Measurements from ENCODE around the gene MISP3. TPM values are rescaled to one million over a fixed set of nuclear protein-coding genes. Genes with fewer than 3 reads are reported as not detected.

The MISP3 gene
- total RNA-seq, 1 donor from 2014 or later: 0.79 TPM

DNA sequence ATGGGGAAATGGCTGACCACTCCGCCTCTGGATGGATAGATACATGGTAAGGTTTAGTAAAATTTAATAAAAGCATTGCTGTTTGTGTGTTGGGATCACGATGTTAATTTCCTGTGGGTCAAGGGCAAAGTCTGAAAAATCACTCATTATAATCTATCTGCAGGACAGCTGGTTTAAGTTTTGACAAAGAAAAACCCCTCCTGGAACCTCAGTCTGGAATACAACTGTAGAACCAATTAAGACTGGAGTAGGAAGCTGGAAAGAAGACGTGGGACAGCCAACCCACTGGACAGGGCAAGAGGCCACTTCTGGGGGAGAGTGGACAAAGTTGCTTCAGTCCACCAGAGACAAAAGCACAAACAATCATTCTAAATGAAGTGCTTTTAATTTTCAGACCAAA, 46.6 kb downstream of the MISP3 start:
- H3K27ac ChIP-seq (ENCODE audit: low read depth, low read length): no peak overlapping the region

DNA sequence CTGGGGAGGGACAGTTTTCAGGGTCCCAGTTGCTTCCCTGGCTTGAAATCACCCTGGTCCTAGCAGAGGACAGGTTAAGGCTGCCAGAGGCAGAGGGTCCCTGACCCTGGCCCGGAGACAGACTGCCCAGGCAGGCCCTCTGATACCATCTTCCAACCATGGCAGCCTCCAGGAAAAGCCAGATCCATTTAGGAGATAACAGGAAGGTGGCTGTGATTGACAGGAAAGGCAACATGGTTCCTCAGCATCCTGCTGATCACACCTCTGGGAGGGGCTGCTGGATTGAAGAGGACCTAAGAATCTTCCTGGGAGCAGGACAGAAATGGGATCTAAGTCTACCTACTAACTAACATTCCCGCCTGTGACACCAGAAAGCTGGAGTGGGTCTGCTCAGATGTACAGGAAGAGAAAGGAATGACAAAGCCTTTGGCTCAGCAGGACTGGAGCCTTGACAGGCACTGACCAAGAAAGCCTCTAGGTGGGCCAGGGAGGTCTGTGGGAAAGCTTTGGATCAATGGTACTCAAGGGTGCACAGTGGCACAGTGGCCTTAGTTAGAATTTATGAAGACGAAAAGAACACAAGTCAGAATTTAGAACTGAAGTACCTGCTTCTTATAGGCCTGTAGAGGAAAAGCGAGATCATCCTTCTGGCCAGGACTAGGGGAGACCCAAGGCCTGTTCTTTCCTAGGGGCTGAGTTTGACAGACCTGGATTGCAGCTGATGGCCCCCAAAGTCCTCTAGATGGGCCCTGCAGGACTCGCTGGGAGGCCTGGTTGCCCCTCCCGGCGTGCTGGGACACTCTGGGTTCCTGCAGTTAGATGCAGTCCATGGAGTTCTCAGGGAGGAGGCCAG, 47.3 kb downstream of the MISP3 start:
- Mint-ChIP-seq H3K36me3 (ENCODE audit: low read depth, unreplicated experiment) (no peaks in the 10 kb centered on the region), H3K27me3 (ENCODE audit: low read depth, unreplicated experiment) (no peaks in the 10 kb centered on the region), H3K9me3 (ENCODE audit: unreplicated experiment) (no peaks in the 10 kb centered on the region), H3K27ac (ENCODE audit: unreplicated experiment) (no peak overlapping the region), H3K4me1 (ENCODE audit: low read depth, unreplicated experiment) (peaks cover 19% of the 10 kb centered on the region), H3K4me3 (ENCODE audit: unreplicated experiment) (no peak overlapping the region)
- DNase-seq (ENCODE audit: low read depth) (no peak), FAIRE-seq (no peak)
- H4K20me1 ChIP-seq (ENCODE audit: insufficient read depth, low read length): peaks cover 21% of the 10 kb centered on the region
- no peak overlapping the region for H3K4me3 ChIP-seq (ENCODE audit: insufficient read depth, low read depth, low read length)
- peaks cover 19% of the 10 kb centered on the region for H3K4me1 ChIP-seq (ENCODE audit: insufficient read depth, low read length)
- H3K79me2 ChIP-seq (ENCODE audit: insufficient read depth, low read length): peaks cover 24% of the 10 kb centered on the region
- no peak for TF ChIP-seq CTCF (IDR thresholded peaks at IDR 0.05; ENCODE audit: insufficient read depth, low read depth, low read length)
- TF ChIP-seq EZH2 (IDR thresholded peaks at IDR 0.05; ENCODE audit: insufficient read depth, low read length): no peak
- no peak overlapping the region for H3K9ac ChIP-seq (ENCODE audit: low read length)
- H3K27ac ChIP-seq (ENCODE audit: low read depth, low read length): no peak overlapping the region
- no peaks in the 10 kb centered on the region for H3K27me3 ChIP-seq (ENCODE audit: insufficient read depth, low read length)
- no peaks in the 10 kb centered on the region for H3K9me3 ChIP-seq (ENCODE audit: insufficient read depth, low read depth, low read length)
- H3K36me3 ChIP-seq (ENCODE audit: insufficient read depth, low read length): no peaks in the 10 kb centered on the region
- H3K4me2 ChIP-seq (ENCODE audit: low read length): no peak overlapping the region
- no peak overlapping the region for H2AFZ ChIP-seq (ENCODE audit: low read depth, low read length)

More for the DNA sequence above, 46.6 kb downstream of the MISP3 start:
- Histone ChIP-seq H3K9ac (ENCODE audit: low read length) (peak overlapping the region; percentile 79), H3K27me3 (ENCODE audit: insufficient read depth, low read length) (no peaks in the 10 kb centered on the region), H3K36me3 (ENCODE audit: insufficient read depth, low read length) (no peaks in the 10 kb centered on the region), H3K79me2 (ENCODE audit: insufficient read depth, low read length) (peaks cover 31% of the 10 kb centered on the region), H3K4me2 (ENCODE audit: low read length) (peak overlapping the region; percentile 88), H2AFZ (ENCODE audit: low read depth, low read length) (peak overlapping the region; percentile 71), H4K20me1 (ENCODE audit: insufficient read depth, low read length) (peaks cover 27% of the 10 kb centered on the region), H3K4me1 (ENCODE audit: insufficient read depth, low read length) (peaks cover 19% of the 10 kb centered on the region), H3K4me3 (ENCODE audit: insufficient read depth, low read depth, low read length) (no peak overlapping the region), H3K9me3 (ENCODE audit: insufficient read depth, low read depth, low read length) (no peaks in the 10 kb centered on the region)
- Mint-ChIP-seq H3K36me3 (ENCODE audit: low read depth, unreplicated experiment) (no peaks in the 10 kb centered on the region), H3K9me3 (ENCODE audit: unreplicated experiment) (no peaks in the 10 kb centered on the region), H3K4me3 (ENCODE audit: unreplicated experiment) (peak overlapping the region; percentile 82), H3K27ac (ENCODE audit: unreplicated experiment) (no peak overlapping the region), H3K27me3 (ENCODE audit: low read depth, unreplicated experiment) (no peaks in the 10 kb centered on the region), H3K4me1 (ENCODE audit: low read depth, unreplicated experiment) (peaks cover 19% of the 10 kb centered on the region)
- no peak for DNase-seq (ENCODE audit: low read depth)
- no peak for TF ChIP-seq EZH2 (IDR thresholded peaks at IDR 0.05; ENCODE audit: insufficient read depth, low read length)
- no peak for TF ChIP-seq CTCF (IDR thresholded peaks at IDR 0.05; ENCODE audit: insufficient read depth, low read depth, low read length)
- FAIRE-seq: no peak

GRCh38 chr19:14120497-14120780, 47.9 kb downstream of the MISP3 start:
- TF ChIP-seq EZH2 (IDR thresholded peaks at IDR 0.05; ENCODE audit: insufficient read depth, low read length) (no peak), CTCF (IDR thresholded peaks at IDR 0.05; ENCODE audit: insufficient read depth, low read depth, low read length) (no peak)
- FAIRE-seq (no peak), DNase-seq (ENCODE audit: low read depth) (no peak)
- peaks cover 19% of the 10 kb centered on the region for H3K4me1 Mint-ChIP-seq (ENCODE audit: low read depth, unreplicated experiment)
- no peaks in the 10 kb centered on the region for H3K9me3 Mint-ChIP-seq (ENCODE audit: unreplicated experiment)
- H3K9ac ChIP-seq (ENCODE audit: low read length): no peak overlapping the region
- no peak overlapping the region for H3K27ac Mint-ChIP-seq (ENCODE audit: unreplicated experiment)
- no peaks in the 10 kb centered on the region for H3K36me3 Mint-ChIP-seq (ENCODE audit: low read depth, unreplicated experiment)
- H2AFZ ChIP-seq (ENCODE audit: low read depth, low read length): no peak overlapping the region
- no peak overlapping the region for H3K4me3 ChIP-seq (ENCODE audit: insufficient read depth, low read depth, low read length)
- peaks cover 18% of the 10 kb centered on the region for H4K20me1 ChIP-seq (ENCODE audit: insufficient read depth, low read length)
- H3K36me3 ChIP-seq (ENCODE audit: insufficient read depth, low read length): no peaks in the 10 kb centered on the region
- H3K9me3 ChIP-seq (ENCODE audit: insufficient read depth, low read depth, low read length): no peaks in the 10 kb centered on the region
- H3K4me1 ChIP-seq (ENCODE audit: insufficient read depth, low read length): peaks cover 19% of the 10 kb centered on the region
- no peak overlapping the region for H3K4me3 Mint-ChIP-seq (ENCODE audit: unreplicated experiment)
- no peaks in the 10 kb centered on the region for H3K27me3 Mint-ChIP-seq (ENCODE audit: low read depth, unreplicated experiment)
- H3K27me3 ChIP-seq (ENCODE audit: insufficient read depth, low read length): no peaks in the 10 kb centered on the region
- no peak overlapping the region for H3K27ac ChIP-seq (ENCODE audit: low read depth, low read length)
- peaks cover 19% of the 10 kb centered on the region for H3K79me2 ChIP-seq (ENCODE audit: insufficient read depth, low read length)
- H3K4me2 ChIP-seq (ENCODE audit: low read length): no peak overlapping the region
